Tibial nerve (tissue), 4 donors: Measurements from ENCODE around the gene ABHD15. TPM values are rescaled to one million over a fixed set of nuclear protein-coding genes. Genes with fewer than 3 reads are reported as not detected.

Experiments
- DNase-seq, 2 donors: peaks; one replicate each; pipeline ENCODE4 v3.0.0-alpha.2; 2019; ENCODE audit warnings: low spot score in 2 of 2
- H3K27ac ChIP-seq, 4 donors: fragments of 200-600 bp; sonication (generic) in 3 of 4; one replicate each; pipeline ENCODE4 v1.5.1; 2017 to 2019; ENCODE audit warnings: mild to moderate bottlenecking in 1 of 4
- H3K27me3 ChIP-seq, 2 donors: fragments of 200-600 bp; sonication (generic) in 1 of 2; one replicate each; pipeline versions ENCODE4 v1.5.1 to v1.6.0; 2017 to 2019
- H3K36me3 ChIP-seq, 3 donors: fragments of 200-600 bp; sonication (generic); one replicate each; pipeline ENCODE4 v1.5.1; 2018 to 2019
- H3K4me1 ChIP-seq, 4 donors: fragments of 200-600 bp; sonication (generic) in 3 of 4; one replicate each; pipeline ENCODE4 v1.5.1; 2017 to 2019
- H3K4me3 ChIP-seq, 4 donors: fragments of 200-600 bp; sonication (generic) in 3 of 4; one replicate each; pipeline ENCODE4 v1.5.1; 2017 to 2019; ENCODE audit warnings: mild to moderate bottlenecking in 1 of 4, moderate library complexity in 1 of 4
- H3K9me3 ChIP-seq, 4 donors: fragments of 200-600 bp; sonication (generic) in 3 of 4; one replicate each; pipeline ENCODE4 v1.5.1; 2017 to 2019
- EP300 ChIP-seq, 2 donors: sonication (generic); formaldehyde crosslinking; IDR thresholded peaks; one replicate each; pipeline ENCODE4 v1.6.1; 2017; ENCODE audit warnings: antibody characterized with exemption in 2 of 2, mild to moderate bottlenecking in 1 of 2
- POLR2A ChIP-seq, 2 donors: fragments of 450-650 bp; IDR thresholded peaks; one replicate each; pipeline ENCODE4 v1.6.1; 2017; ENCODE audit warnings: antibody characterized with exemption in 2 of 2, mild to moderate bottlenecking in 2 of 2, moderate library complexity in 2 of 2
- WGBS, 2 donors: methylation state at CpG; one replicate each; pipeline ENCODE4 v1.1.5; 2018; 5-methylcytosine and 5-hydroxymethylcytosine counted together
- total RNA-seq, 4 donors: library from RNA; depleted of rRNA; stranded (reverse); fragments of >200 nt; gene quantifications; one replicate each; pipeline ENCODE4 v1.1.0, GENCODE V29; 2016
- TF ChIP-seq, protein P1 (sequence below), 5 experiments: fragments of 200-600 bp in 3 of 5; fragments of 450-650 bp in 2 of 5; sonication (generic) in 3 of 5; IDR thresholded peaks; one replicate each; pipeline ENCODE4 v1.5.1; 2016 to 2019; ENCODE audit warnings: antibody characterized with exemption in 5 of 5, mild to moderate bottlenecking in 3 of 5, moderate library complexity in 2 of 5

ABHD15 gene
- total RNA-seq, 4 donors from 2014 or later, result 25.7 to 32.7 (median 30.3) TPM

DNA sequence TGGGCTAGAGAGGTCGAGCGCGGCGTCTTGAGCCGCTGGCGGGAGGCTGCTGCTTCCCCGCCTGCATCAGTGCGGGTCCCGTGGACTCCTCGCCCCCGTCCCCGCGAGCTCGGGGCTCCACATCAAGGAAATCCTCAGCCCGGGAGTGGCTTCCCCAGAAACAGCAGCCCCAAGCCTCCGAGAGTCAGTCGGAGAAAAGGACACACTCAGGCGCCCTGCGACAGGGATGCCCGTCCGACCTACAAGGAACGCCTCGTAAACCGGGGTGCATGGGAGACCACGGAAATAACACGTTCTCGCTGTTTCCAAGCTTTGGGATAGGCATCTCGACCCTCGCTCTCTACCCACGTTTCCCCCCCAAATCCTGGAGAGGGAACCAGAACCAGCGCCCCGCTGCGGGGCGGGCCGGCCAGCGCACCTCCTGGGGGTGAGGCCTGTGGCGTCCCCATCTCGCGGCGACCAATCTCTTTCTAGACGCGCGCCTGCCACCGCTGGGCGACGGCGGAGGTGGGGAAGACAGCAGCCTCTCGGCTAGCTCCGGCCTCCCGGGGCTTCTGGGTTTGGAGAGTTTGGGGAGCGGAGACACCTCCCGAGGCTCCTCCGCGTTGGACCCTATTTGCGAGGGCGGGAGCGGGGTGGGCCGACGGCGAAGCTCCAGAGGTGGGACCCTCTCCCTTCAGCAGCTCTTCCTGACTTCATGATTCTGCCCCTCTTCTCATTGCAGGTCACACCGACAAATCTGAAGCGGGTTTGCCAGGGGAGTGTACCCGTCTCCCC lies 905 bp upstream of the ABHD15 start:
- peak; percentile 29 to 59 for DNase-seq
- peak overlapping the region; percentile 12 to 94 (median 91) for H3K27ac ChIP-seq
- H3K36me3 ChIP-seq, result peaks cover 0 to 4% (median 0%) of the 10 kb centered on the region in 3 donors
- H3K4me3 ChIP-seq, result peak overlapping the region; percentile 39 to 82 (median 81)
- H3K4me1 ChIP-seq, result peaks cover 0 to 69% (median 32%) of the 10 kb centered on the region in 4 donors
- WGBS, 2 donors, result 1 to 2% methylated on average over 10 to 42 of the region's 63 CpGs
- TF ChIP-seq EP300 (IDR thresholded peaks at IDR 0.05), result no peak
- TF ChIP-seq, protein P1, sequence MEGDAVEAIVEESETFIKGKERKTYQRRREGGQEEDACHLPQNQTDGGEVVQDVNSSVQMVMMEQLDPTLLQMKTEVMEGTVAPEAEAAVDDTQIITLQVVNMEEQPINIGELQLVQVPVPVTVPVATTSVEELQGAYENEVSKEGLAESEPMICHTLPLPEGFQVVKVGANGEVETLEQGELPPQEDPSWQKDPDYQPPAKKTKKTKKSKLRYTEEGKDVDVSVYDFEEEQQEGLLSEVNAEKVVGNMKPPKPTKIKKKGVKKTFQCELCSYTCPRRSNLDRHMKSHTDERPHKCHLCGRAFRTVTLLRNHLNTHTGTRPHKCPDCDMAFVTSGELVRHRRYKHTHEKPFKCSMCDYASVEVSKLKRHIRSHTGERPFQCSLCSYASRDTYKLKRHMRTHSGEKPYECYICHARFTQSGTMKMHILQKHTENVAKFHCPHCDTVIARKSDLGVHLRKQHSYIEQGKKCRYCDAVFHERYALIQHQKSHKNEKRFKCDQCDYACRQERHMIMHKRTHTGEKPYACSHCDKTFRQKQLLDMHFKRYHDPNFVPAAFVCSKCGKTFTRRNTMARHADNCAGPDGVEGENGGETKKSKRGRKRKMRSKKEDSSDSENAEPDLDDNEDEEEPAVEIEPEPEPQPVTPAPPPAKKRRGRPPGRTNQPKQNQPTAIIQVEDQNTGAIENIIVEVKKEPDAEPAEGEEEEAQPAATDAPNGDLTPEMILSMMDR (IDR thresholded peaks at IDR 0.05), result peak; percentile 33 to 62 (median 46)
- H3K27me3 ChIP-seq, result no peaks in the 10 kb centered on the region
- no peaks in the 10 kb centered on the region for H3K9me3 ChIP-seq

DNA sequence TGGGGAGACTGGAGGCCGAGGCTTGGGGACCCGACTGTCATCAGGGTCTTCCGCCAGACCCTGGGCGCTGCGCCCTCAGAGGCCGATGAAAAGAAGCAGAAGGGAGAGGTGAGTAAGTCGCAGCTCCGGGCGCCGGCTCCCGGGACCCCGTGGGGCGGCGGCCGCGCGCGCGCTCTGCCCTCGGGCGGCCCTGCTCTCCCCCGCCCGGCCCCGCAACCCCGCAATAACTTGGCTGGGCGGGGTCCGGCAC lies 392 bp upstream of the ABHD15 start:
- peaks cover 0 to 9% (median 4%) of the 10 kb centered on the region in 3 donors for H3K36me3 ChIP-seq
- no peak for DNase-seq
- peaks cover 0 to 67% (median 27%) of the 10 kb centered on the region in 4 donors for H3K4me1 ChIP-seq
- no peaks in the 10 kb centered on the region for H3K9me3 ChIP-seq
- peak overlapping the region; percentile 12 to 94 (median 91) for H3K27ac ChIP-seq
- 0% methylated on average over 2 to 19 of the region's 27 CpGs for WGBS, 2 donors
- no peaks in the 10 kb centered on the region for H3K27me3 ChIP-seq
- TF ChIP-seq EP300 (IDR thresholded peaks at IDR 0.05) (no peak), POLR2A (IDR thresholded peaks at IDR 0.05) (no peak)
- TF ChIP-seq, protein P1 (IDR thresholded peaks at IDR 0.05), result no peak
- H3K4me3 ChIP-seq, result peak overlapping the region; percentile 39 to 82 (median 81)

DNA sequence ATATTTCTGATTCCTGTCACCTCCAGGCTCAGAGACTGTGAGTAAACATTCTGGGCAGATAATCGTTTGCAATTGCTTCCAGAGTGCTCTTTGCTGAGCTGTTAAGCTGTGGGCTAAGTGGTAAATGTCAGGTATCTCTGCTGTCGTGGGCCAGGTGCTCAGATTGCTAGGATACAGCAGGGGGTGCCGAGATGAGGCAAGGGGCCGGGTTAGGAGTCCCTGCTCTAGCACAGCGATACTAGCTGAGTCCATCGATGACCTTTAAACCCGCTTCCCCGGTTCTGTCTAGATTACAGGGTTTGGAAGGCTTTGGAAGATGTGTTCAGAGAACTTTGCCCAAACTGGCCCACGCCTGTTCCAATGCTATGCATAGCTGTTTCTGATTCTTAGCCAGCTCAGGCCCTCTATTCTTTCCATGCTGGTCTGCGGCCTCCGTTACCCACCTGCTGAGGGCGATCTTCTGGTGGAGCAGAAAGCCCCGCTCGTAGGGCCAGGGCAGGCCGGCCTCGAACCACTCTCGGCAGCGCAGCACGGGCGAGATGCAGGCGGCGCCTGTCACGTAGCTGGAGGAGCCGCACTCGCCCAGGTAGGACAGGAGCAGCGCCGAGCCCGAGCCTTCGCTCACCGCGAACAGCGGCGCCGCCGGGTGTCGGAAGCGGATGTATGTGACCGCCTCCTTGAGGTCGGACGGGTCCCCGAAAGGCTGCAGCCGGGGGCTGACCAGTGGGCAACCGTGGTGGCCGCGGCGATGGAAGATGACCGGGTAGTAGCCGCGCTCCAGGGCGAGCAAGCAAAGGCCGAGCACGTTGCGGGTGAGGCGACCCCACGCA lies 979 bp downstream of the ABHD15 start:
- 22 to 36% methylated on average over 11 to 26 of the region's 55 CpGs for WGBS, 2 donors
- Histone ChIP-seq H3K27me3 (no peaks in the 10 kb centered on the region), H3K4me1 (peaks cover 0 to 53% (median 29%) of the 10 kb centered on the region in 4 donors), H3K36me3 (peaks cover 4 to 22% (median 6%) of the 10 kb centered on the region in 3 donors), H3K27ac (peak overlapping the region; percentile 65 to 92 (median 86)), H3K4me3 (peak overlapping the region; percentile 39 to 82 (median 64)), H3K9me3 (no peaks in the 10 kb centered on the region)
- TF ChIP-seq EP300 (IDR thresholded peaks at IDR 0.05) (no peak), POLR2A (IDR thresholded peaks at IDR 0.05) (no peak)
- TF ChIP-seq, protein P1 (IDR thresholded peaks at IDR 0.05), result no peak
- DNase-seq, result peak in 1 of 2 donors; percentile 24

DNA sequence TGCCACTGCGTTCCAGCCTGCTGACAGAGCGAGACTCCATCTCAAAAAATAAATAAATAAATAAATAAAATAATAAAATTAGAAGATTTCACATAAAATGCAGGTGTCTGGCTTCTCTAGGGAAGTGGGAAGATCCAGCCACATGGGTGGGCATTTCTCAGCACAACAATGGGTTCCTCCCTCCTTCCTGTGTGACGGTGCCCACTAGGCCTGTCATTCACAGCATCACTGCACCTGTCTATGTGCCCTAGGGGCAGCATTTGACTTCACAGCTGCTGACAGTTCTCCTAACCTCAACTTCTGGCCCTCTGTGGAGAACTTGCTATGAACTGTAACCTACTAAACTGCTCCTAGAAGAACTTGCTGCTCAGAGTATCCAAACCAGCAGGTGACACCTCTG lies 3.0 kb downstream of the ABHD15 start:
- WGBS, 2 donors, result 86 to 94% methylated on average over 3 of the region's 3 CpGs
- no peak for DNase-seq
- TF ChIP-seq, protein P1 (IDR thresholded peaks at IDR 0.05), result no peak
- TF ChIP-seq EP300 (IDR thresholded peaks at IDR 0.05) (no peak), POLR2A (IDR thresholded peaks at IDR 0.05) (no peak)

DNA sequence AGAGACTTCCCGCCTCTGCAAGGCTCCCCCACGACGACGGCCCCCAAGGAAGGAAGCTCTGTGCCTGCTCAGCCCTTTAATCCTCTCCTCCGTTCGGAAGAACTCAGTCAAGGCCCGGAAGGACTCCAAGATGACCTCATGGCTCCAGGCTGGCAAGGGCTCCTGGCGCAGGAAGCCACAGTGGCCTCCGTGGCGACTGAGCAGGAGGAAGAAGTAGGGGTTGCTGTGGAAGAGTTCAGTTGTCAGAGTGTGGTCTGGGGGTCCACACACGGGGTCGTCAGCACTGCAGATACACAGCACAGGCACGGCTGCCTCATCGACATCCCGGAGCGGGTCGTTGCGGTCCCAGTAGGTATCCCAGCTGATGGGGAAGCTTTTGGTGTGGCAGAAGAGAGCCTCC lies 4.2 kb downstream of the ABHD15 start:
- Histone ChIP-seq H3K27me3 (no peaks in the 10 kb centered on the region), H3K9me3 (no peaks in the 10 kb centered on the region), H3K4me1 (peaks cover 0 to 41% (median 23%) of the 10 kb centered on the region in 4 donors), H3K27ac (peak overlapping the region in 2 of 4 donors; percentile 1 to 37), H3K36me3 (peaks cover 4 to 42% (median 6%) of the 10 kb centered on the region in 3 donors), H3K4me3 (no peak overlapping the region)
- WGBS, 2 donors, result 82 to 85% methylated on average over 18 of the region's 18 CpGs
- TF ChIP-seq POLR2A (IDR thresholded peaks at IDR 0.05) (no peak), EP300 (IDR thresholded peaks at IDR 0.05) (no peak)
- TF ChIP-seq, protein P1 (IDR thresholded peaks at IDR 0.05), result no peak
- no peak for DNase-seq

More for the DNA sequence above, 3.0 kb downstream of the ABHD15 start:
- Histone ChIP-seq H3K4me1 (peaks cover 0 to 41% (median 23%) of the 10 kb centered on the region in 4 donors), H3K27ac (no peak overlapping the region), H3K36me3 (peaks cover 4 to 40% (median 6%) of the 10 kb centered on the region in 3 donors), H3K27me3 (no peaks in the 10 kb centered on the region), H3K4me3 (no peak overlapping the region), H3K9me3 (no peaks in the 10 kb centered on the region)
